Measurements from ENCODE around the gene ATP2B2.

Gene ATP2B2

DNA sequence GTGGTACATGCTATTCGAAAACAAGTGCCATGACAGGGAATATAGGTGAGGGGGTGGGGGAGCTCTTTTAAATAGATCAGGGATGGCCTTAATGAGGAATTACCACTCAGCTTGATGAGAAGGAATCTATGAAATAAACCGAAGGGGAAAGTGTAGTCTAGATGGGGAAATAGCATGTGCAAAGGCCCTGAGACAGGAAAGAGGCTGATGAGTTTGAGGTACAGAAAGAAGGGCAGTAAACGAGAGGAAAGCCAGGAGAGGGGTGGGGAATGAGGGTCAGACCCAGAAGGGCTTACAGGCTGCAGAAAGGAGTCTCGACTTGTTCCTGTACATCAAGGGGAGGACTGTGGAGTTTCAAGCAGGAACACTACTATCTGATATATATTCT is 12.2 kb downstream of the ATP2B2 start:
- DNase-seq (ENCODE audit: low read depth in 2 of 2) = no peak

DNA sequence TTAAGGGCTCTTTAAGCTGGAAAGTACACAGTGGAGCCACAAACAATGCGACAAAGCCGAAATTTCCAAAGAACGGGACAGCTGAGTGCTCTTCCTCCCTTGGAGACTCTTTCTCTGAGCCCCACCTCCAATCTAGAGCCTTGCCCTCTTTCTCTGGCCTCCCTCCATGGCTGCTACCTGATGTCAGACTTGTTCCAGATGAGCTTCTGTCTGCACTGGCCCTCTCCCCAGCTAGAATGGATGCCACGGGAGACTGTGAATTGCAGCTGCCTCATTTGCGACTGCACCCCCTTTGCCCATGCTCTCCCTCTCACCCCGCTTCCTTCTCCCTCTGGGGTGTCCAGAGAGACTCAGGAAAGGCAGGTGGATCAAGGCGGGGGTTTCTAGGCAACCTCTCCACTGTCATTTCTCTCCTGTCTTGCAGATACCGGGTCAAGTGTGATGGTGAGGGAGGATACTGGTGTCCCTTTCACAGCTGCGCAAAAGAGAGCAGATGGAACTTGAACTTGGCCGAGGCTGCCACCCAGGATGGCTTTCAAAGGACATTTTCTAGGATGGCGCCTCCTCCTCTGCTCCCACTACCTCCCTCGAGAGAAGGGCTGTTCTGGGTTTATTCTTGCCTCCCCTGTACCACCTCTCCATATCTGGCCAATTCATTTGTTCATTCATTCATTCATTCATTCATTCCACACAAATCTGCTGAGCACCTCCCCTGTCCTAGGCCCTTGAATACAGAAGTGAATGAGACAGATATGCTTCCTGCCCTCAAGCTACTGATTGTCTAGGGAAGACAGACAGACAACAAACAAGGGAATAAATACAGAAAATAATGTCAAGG is 12.8 kb downstream of the ATP2B2 start:
- DNase-seq (ENCODE audit: low read depth in 2 of 2) = no peak

DNA sequence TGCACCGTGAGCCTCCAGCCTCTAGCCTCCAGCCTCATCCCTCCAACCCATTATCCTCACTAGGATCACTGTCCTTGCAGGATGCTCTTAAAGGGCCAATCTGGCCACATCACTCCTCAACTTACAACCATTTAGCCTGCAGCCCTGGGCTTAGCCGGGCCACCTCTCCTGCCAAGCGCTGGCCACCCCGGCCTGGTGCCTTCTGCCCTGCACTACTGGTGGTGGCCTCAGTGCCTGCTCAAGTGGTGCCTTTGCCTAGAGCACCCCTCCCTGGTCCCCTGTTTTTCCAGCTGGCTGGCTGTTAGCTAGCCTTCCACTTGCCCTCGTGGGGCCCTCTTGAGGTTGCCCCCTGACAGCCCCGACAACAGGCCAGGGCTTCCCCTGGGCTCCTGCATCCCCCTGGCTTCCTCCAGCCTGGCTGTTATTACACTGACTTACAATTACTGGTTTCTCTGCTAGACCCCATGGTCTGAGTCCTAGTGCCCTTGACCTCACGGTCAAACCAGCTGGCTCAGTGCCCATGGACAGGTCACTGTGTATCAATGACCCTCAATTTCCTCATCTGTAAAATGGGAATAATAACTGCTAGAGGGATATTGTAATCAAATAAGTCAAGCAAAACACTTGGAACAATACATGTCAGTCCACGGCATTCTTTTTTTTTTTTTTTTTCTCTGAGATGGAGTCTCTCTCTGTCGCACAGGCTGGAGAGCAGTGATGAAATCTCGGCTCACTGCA is 15.5 kb downstream of the ATP2B2 start:
- no peak for DNase-seq (ENCODE audit: low read depth in 2 of 2)

DNA sequence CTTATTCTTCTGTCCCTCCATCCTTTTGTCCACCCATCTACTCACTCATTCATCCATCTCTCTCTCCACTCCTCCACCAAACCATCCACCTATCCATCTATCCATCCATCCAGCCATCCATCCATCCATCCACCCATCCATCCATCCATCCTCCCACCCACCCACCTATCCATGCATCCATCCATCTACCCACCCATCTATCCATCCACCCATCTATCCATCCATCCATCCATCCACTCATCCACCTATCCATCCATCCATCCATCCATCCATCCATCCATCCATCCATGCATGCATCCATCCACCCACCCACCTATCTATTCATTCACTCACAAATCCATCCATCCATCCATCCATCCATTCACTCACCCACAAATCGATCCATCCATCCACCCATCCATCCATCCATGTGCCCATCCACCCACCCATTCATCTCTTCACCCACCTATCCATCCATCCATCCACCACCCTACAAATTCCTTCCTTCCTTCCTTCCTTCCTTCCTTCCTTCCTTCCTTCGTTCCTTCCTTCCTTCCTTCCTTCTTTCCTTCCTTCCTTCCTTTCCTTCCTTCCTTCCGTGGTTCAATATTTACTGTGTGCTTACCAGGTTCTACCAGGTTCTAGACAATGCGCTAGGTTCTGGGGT is 17.3 kb downstream of the ATP2B2 start:
- no peak for DNase-seq (ENCODE audit: low read depth in 2 of 2)

DNA sequence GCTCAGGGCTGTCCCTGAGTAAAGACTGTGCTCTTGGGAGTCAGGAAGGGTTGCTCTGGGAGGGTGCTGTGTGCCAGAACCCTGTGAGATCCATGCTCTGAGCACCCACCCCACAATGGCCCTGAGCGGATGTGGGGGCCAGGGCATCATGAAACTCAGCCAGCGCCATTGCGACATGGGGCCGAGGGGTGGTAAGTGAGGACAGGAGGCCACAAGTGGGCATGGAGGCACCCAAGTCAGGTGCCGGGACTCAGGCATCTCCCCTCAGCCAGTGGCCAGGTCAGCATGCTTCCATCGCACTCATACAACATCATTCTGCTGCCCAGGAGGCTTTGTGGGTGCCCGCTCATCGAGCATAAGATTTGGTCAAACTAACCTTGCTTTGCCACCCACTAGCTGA is 19.6 kb downstream of the ATP2B2 start:
- DNase-seq (ENCODE audit: low read depth in 2 of 2) = no peak

DNA sequence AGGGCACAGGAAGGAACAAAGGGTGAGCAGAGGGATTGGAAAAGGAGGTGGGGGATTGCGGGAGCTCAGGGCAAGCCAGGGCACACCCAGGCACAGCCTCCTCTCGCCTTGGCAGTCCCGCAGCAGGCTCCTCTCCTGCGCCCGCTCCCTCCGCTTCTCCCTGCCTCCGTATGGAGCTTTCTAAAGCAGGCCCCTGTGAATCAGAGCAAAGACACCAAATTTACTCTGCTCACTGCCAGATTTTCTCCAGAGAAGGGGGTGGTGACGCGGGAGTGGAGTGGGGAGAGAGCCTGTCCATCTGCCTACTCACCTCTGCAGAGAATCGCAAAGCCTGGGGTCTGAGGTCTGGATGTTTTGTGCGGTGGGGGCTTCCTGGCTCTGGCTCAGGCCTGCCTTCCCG is 20.0 kb downstream of the ATP2B2 start:
- no peak for DNase-seq (ENCODE audit: low read depth in 2 of 2)

DNA sequence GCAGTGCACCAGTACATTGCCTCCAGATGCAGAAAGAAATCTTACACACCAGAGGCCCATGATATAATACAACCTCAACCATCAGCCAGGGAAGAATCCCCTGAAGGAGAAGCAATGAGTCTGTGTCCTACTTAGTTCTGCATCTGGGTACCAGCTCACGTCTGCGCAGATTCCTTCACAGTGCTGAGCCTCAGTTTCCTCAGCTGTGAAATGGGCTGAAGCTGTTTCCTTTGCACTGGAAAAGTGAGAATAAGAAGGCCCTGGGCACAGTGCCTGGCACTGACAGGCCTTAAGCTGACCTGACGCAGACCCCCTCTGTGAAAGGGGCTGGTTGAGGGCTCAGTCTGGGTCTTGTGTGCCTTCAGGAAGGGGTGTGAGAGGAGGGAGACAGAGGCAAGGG is 20.7 kb downstream of the ATP2B2 start:
- no peak for DNase-seq (ENCODE audit: low read depth in 2 of 2)

DNA sequence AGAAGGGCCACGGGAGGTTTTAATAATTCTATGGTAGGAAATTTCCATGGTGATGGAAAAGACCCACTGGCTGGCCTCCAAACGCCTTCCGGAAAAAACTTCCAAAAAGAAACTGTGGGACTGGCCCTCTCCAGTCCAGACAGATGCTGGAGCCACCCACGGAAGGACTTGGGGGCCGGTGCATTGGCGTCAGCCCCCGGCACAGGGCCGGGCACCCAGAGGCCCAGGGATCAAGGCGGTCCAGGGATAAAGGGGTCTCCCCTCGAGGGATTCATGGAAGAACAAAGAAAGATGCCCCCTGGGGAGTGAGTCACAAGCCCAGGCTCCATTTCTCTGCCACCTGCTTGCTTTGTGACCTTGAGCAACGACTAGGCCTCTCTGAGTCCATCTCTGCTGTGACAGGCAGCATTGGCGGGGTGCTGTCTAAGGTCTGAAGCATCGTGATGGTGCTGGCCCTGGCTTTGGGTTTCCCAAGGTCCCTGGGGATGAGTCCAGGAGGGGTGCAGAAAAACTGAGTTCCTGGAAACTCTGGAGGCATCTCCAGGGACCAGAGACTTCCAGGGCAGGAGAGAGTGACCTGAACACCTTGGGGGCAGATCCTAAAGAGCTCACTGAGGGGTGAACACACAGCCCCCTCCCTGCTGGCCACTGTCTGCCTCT is 21.6 kb downstream of the ATP2B2 start:
- DNase-seq (ENCODE audit: low read depth in 2 of 2) = no peak

DNA sequence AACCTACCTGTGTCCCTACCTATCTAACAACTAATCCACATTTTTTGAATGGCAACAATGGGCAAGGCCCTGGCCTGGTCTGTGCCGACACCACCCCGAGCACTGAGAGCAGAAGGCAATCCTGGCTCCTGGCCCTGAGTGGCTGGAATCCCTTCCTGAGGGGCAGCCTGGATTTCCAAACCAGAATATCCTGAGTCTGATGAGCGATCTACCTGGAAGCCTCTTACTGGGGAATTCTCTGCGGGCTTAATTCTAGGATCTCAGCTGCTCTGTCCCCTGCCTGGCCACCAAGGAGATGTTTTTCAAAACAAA is 22.1 kb downstream of the ATP2B2 start:
- no peak for DNase-seq (ENCODE audit: low read depth in 2 of 2)

DNA sequence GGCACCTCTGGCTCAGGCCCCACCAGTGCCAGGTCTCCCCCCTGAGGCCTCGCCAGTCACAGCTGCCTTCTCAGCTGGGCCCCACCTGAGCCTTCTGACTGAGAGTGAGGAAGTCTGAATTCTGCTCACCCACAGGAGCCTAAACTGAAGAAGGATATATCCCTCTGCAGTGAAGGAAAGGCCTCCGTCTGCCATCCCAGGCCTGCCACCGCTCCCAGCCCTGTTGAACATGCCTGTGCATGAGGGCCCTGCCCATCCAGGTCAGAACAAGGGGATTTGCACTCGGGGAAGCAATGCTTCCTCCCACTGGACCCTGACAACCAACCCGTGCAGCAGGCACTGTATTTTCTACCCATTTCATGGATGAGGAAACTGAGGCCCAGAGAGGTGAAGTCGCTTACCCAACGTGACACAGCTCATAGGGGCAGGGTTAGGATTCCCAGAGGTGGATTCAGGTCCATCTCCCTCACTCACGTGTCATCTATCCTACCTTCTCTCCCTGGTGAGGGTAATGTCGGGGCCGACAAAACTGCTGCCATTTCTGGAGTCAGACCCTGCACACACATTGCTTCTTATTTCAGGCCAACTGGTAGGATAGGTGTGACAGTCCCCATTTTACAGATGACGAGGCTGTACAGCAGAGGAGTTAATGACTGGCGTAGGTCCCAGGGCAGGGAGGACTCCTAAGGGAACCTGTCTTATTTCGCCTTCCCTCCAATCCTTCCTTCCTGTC is 22.6 kb downstream of the ATP2B2 start:
- no peak for DNase-seq (ENCODE audit: low read depth in 2 of 2)

DNA sequence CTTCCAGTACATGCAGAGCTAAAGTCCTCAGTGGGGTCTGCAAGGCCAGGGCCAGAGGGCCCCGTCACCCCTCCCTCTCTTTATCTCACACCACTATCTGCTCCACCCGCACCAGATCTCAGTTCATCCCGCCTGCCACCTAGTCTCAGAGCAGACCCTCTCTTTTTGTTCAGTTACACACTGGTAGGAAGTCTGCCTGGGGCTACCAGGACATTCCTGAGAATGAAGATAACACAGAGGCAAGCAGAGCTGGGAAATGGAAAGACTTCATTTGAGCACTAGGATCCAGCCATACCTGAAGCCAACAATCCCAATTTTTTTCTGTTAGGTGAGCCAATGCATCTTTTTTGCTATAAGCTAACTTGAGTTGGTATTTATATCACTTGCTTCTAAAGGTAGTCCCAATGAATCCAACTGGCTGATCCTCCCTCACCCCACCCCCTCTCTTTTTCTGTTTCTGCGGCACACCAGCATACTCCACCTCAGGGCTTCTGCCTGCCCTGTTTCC is 24.5 kb downstream of the ATP2B2 start:
- no peak for DNase-seq (ENCODE audit: low read depth in 2 of 2)

DNA sequence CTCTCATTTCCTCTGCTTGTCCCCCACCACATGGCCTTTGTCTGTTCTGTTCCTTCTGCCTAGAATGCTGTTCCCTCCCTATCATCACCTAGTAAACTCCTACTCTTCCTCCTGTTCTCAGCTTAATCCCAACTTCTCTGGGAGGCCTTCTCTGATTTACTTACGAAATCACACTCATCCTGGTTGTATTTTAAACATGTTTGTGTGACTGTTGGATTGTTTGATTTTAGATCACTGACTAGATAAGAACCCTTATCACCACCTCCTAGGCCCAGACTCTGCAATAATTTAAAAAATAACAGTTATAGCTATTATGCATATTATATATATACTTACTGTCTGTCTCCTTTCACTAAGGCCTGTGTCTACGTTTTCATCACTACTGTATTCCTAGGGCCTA is 26.1 kb downstream of the ATP2B2 start:
- DNase-seq (ENCODE audit: low read depth in 2 of 2) = no peak

DNA sequence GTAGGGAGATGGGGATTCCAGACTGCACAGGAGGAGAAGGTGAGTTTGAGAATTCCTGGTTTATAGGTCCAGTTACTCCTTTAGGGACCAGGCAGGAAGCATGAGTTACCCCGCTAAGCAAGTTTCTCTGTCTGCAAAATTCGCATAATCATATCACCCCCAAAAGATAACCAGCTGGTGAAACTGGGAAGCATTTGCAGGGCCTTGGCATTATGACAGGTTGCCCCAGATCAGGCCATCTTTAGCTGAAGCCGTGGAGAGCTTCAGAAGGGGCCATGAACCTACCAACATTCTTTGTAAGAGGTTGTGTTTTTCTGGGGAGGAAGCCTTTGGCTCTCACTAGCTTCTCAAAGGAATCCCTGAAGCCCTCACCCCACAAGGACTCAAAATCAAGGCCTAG is 29.4 kb downstream of the ATP2B2 start:
- DNase-seq (ENCODE audit: low read depth in 2 of 2) = no peak

DNA sequence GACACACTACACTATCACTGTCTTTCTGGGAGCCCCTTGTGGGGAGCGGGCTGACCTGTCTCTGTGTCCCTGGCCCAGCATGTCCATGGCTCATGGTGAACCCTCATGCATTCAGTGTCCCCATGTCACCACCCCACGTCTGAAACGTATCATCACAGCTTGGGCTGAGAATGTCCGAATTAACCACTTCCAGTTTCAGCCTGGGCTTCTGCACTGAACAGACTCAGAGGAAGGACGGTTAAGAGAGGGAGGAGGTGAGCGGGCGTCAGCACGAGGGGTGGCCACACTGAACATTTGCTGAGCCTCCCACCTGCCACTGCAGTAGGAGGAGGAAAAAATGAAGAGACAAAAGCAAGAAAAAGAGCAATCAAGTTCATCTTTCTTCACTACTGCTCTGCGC is 30.5 kb downstream of the ATP2B2 start:
- no peak for DNase-seq (ENCODE audit: low read depth in 2 of 2)

DNA sequence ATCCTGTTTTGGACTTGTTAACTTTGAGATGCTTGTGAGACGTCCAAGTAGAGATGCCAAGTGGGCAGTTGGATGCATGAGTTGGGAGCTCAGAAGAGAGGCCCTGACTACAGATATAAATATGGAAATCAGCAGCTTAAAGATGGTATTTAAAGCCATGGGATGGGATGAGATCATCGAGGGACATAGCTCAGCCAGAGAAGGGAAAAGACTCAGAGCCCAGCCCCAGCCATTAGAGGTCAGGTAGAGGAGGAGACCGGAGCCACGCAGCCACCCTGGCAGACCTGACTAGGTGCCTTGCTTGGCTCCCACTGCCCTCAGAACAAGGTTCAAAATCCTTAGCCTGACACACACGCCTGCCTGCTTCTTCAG is 31.1 kb downstream of the ATP2B2 start:
- DNase-seq (ENCODE audit: low read depth in 2 of 2) = no peak

DNA sequence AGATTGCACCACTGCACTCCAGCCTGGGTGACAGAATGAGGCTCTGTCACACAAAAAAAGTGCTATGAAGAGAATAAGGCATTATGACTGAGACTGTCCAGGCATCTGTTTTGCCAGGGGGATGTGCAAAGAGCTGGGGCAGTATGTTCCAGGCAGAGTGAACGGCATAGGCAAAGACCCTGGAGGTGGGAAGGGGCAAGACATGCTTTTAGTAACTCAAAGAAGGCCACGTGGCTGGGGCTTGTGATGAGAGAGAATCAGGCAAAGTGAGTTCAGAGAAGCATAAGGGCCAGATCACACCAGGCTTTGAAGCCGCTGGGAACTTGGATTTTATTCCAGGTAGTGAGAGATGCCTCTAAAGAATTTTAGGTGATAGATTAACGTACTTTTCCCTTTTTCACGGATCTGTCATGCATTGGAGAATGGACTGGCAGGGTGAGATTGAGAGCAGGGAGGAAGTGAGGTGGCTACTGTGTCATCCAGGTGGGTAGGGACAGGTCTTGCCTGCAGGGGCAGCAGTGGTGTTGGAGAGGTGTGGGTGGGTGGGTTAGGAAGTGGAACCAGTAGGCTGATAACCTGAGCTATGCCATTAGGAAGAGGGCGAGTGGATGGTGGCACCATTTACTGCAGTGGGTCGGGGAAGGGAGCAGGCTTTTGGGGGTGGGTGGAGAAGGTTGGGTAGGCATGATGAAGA is 31.7 kb downstream of the ATP2B2 start:
- no peak for DNase-seq (ENCODE audit: low read depth in 2 of 2)

DNA sequence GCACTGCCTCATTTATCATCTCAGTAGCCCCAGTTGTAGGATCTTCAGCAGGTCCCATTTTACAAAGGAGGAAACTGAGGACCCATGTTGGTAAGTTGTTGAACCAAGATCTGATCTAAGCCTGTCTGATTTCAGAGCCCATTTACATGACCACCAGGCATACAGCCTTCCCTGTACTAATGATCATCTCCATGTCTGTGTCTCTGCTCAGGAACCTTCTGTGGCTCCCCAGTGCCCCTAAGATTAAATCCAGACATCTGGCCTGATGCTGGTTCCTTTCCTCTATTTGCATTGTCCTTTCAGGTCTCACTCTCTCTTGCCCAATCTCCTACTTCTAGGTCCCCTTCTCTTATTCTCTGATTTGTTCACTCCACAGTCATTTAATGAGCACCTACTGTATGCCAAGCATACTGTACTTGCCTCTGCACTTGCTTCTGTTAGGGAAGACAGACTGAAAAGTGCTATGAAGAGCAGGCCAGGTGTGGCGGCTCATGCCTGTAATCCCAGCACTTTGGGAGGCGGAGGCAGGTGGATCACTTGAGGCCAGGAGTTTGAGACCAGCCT is 32.4 kb downstream of the ATP2B2 start:
- no peak for DNase-seq (ENCODE audit: low read depth in 2 of 2)

DNA sequence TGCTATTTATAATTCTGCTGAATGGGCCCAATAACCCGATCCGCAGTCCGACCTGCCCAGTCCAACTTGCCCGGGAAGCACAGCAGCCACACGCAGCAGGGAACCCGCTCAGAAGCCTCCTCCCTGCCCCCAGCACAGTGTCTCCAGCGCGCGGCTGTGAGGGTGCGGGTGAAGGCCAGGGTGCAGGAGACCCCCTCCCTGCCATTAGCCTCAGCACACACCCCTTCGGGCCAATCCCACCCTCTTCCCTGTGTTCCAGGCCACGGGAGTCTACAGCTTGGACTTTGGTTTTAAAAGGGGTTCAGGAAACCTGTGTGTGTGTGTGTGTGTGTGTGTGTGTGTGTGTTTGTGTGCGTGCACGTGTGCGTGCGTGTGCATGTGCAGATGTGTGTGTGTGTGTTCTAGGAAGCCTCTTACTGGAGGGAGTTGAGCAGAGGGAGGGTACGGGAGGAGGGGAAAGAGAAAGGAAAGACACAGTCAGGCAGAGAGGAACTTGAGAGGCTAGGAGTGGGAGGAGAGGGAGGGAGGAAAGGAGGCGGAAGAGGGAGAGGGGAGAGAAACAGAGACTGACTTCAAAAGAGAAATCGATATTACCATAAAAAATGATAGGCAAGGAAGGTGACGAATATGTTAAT is 34.2 kb downstream of the ATP2B2 start:
- DNase-seq (ENCODE audit: low read depth in 2 of 2) = no peak

DNA sequence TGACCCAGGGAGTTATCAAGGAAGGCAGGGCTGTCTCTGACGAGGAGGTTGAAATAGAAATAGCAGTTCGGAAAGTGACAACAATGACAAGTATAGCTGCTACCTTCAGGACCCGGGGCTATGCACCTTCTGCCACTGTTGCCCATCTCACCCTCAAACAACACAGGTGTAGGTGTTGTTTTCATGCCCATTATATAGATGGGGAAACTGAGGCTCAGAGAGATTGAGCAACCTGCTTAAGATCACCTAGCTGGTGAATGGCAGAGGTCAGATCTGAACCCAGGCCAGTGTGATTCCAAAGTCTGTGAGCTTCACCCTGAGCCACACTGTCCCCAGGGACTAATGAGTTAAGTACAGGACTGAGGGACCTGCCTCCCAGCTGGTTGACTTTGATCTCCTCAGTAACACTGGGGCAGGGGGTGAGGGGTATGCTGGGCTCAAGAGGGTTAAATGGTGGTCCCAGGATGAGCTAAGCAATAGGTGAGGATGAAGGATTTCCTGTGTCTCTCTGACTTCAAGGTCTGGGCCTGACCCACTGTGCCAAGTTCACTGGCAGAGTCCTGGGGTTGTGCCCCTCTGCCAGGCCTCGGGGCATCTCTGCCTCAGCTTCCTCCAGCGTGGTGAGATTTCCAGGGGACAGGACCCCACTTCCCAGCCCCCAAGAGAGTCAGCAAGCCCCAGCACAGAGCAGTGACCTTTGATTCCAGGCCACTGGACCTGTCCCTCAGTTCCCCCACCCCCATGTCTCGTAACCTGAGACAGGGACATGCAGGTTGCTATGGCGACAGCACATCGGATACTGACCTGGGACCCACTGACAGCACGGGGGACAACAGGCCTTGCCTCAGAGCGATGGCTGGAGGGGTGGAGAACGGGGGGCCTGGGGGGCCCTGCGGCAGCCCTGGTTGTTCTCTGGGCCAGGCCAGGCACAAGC is 35.0 kb downstream of the ATP2B2 start:
- DNase-seq (ENCODE audit: low read depth in 2 of 2) = no peak
